ENCODE measurements around the gene DDA1. TPM values are rescaled to one million over a fixed set of nuclear protein-coding genes. Genes with fewer than 3 reads are reported as not detected.

DDA1 gene
- total RNA-seq, 1 donor from 2014 or later, result 31.1 TPM

GRCh38 chr19:17347361-17347760, 38.0 kb downstream of the DDA1 start:
- no peak overlapping the region for H3K4me3 Mint-ChIP-seq
- no peaks in the 10 kb centered on the region for H3K36me3 Mint-ChIP-seq (ENCODE audit: low read depth)
- no peak overlapping the region for H3K27ac Mint-ChIP-seq
- CTCF ChIA-PET, result interaction anchor here (0.5 to 2.9 kb wide), 3 partner anchors 39 to 805 kb away, joined by 4 to 22 read pairs (median 5); no protein-coding TSS in a partner anchor
- H3K4me1 Mint-ChIP-seq, result peaks cover 6% of the 10 kb centered on the region
- H3K9me3 Mint-ChIP-seq, result no peaks in the 10 kb centered on the region
- H3K27me3 Mint-ChIP-seq, result peaks cover 21% of the 10 kb centered on the region
- DNase-seq (no peak), ATAC-seq (ENCODE audit: low read depth) (no peak)
- TF ChIP-seq CTCF (IDR thresholded peaks at IDR 0.05), result no peak
- POLR2A ChIA-PET, result interaction anchor here (0.6 kb wide), 3 partner anchors 22 to 46 kb away, joined by 4 to 7 read pairs (median 4); partner anchors contain the start of gene CCDC194
- intact Hi-C loops (cut with micrococcal nuclease), result loop anchor here (2.0 kb wide), 1 partner anchor 55 kb away; no protein-coding TSS in a partner anchor

- H3K27ac Mint-ChIP-seq, result no peak overlapping the region
- CTCF ChIA-PET, result interaction anchor here (1.5 to 2.9 kb wide), 2 partner anchors 38 to 40 kb away, joined by 5 to 22 read pairs; no protein-coding TSS in a partner anchor
- intact Hi-C loops (cut with micrococcal nuclease), result loop anchor here (2.0 kb wide), 1 partner anchor 55 kb away; no protein-coding TSS in a partner anchor
- POLR2A ChIA-PET, result no interaction called here
- no peaks in the 10 kb centered on the region for H3K36me3 Mint-ChIP-seq (ENCODE audit: low read depth)
- TF ChIP-seq CTCF (IDR thresholded peaks at IDR 0.05), result no peak
- DNase-seq, result no peak
- no peaks in the 10 kb centered on the region for H3K9me3 Mint-ChIP-seq
- peaks cover 23% of the 10 kb centered on the region for H3K27me3 Mint-ChIP-seq
- peaks cover 6% of the 10 kb centered on the region for H3K4me1 Mint-ChIP-seq
- H3K4me3 Mint-ChIP-seq, result no peak overlapping the region
- no peak for ATAC-seq (ENCODE audit: low read depth)
Measured at GRCh38 chr19:17347877-17348276, 38.5 kb downstream of the DDA1 start.

- Mint-ChIP-seq H3K4me3 (no peak overlapping the region), H3K27ac (no peak overlapping the region), H3K27me3 (peaks cover 29% of the 10 kb centered on the region), H3K36me3 (ENCODE audit: low read depth) (no peaks in the 10 kb centered on the region), H3K9me3 (no peaks in the 10 kb centered on the region), H3K4me1 (peaks cover 6% of the 10 kb centered on the region)
- ChIA-PET CTCF (interaction anchor here (2.9 kb wide), 1 partner anchor 37 kb away, joined by 22 read pairs; no protein-coding TSS in a partner anchor), POLR2A (no interaction called here)
- TF ChIP-seq CTCF (IDR thresholded peaks at IDR 0.05), result no peak
- ATAC-seq (ENCODE audit: low read depth), result no peak
- no peak for DNase-seq
- intact Hi-C loops (cut with micrococcal nuclease), result no loop called here
Measured at GRCh38 chr19:17348700-17349099, 39.3 kb downstream of the DDA1 start.

- ATAC-seq (ENCODE audit: low read depth), result no peak
- no peaks in the 10 kb centered on the region for H3K36me3 Mint-ChIP-seq (ENCODE audit: low read depth)
- no peak overlapping the region for H3K4me3 Mint-ChIP-seq
- no peaks in the 10 kb centered on the region for H3K9me3 Mint-ChIP-seq
- ChIA-PET POLR2A (no interaction called here), CTCF (no interaction called here)
- no peak for TF ChIP-seq CTCF (IDR thresholded peaks at IDR 0.05)
- no peak overlapping the region for H3K27ac Mint-ChIP-seq
- H3K4me1 Mint-ChIP-seq, result no peaks in the 10 kb centered on the region
- peaks cover 29% of the 10 kb centered on the region for H3K27me3 Mint-ChIP-seq
- intact Hi-C loops (cut with micrococcal nuclease), result no loop called here
- no peak for DNase-seq
Measured at GRCh38 chr19:17351815-17352435, 42.6 kb downstream of the DDA1 start.

GRCh38 chr19:17352608-17353280, 43.4 kb downstream of the DDA1 start:
- ChIA-PET CTCF (interaction anchor here (1.6 kb wide), 1 partner anchor 33 kb away, joined by 5 read pairs; no protein-coding TSS in a partner anchor), POLR2A (no interaction called here)
- no peaks in the 10 kb centered on the region for H3K4me1 Mint-ChIP-seq
- H3K9me3 Mint-ChIP-seq, result no peaks in the 10 kb centered on the region
- DNase-seq (no peak), ATAC-seq (ENCODE audit: low read depth) (no peak)
- no peak overlapping the region for H3K27ac Mint-ChIP-seq
- intact Hi-C loops (cut with micrococcal nuclease), result no loop called here
- no peak overlapping the region for H3K4me3 Mint-ChIP-seq
- H3K27me3 Mint-ChIP-seq, result peaks cover 27% of the 10 kb centered on the region
- no peaks in the 10 kb centered on the region for H3K36me3 Mint-ChIP-seq (ENCODE audit: low read depth)
- no peak for TF ChIP-seq CTCF (IDR thresholded peaks at IDR 0.05)
